ENCODE results near the gene GATD1.

GATD1 gene

GRCh38 chr11:721247-721740, 56.0 kb downstream of the GATD1 start:
- in situ Hi-C loops (cut with HindIII; ENCODE audit: low pct_ligation_motif_present, low sequenced_read_pairs), result no loop called here
- H3K4me3 ChIP-seq (ENCODE audit: low read depth, low read length), result no peak overlapping the region

GRCh38 chr11:720642-721246, 56.5 kb downstream of the GATD1 start:
- Histone ChIP-seq H3K4me3 (ENCODE audit: low read depth, low read length) (no peak overlapping the region), H3K27me3 (replicated peaks) (peaks cover 26% of the 10 kb centered on the region), H3K27ac (no peak overlapping the region), H3K36me3 (replicated peaks) (no peaks in the 10 kb centered on the region)
- TF ChIP-seq CTCF (IDR thresholded peaks at IDR 0.05; ENCODE audit: low read depth, low read length, missing control alignments), result no peak
- in situ Hi-C loops (cut with HindIII; ENCODE audit: low pct_ligation_motif_present, low sequenced_read_pairs), result no loop called here
- no peak for DNase-seq

More at GRCh38 chr11:721247-721740, 56.0 kb downstream of the GATD1 start:
- Histone ChIP-seq H3K27me3 (replicated peaks) (peaks cover 27% of the 10 kb centered on the region), H3K27ac (no peak overlapping the region), H3K36me3 (replicated peaks) (no peaks in the 10 kb centered on the region)
- DNase-seq, result no peak
- TF ChIP-seq CTCF (IDR thresholded peaks at IDR 0.05; ENCODE audit: low read depth, low read length, missing control alignments), result no peak

- Histone ChIP-seq H3K36me3 (replicated peaks) (no peaks in the 10 kb centered on the region), H3K27ac (no peak overlapping the region), H3K27me3 (replicated peaks) (peaks cover 21% of the 10 kb centered on the region), H3K4me3 (ENCODE audit: low read depth, low read length) (no peak overlapping the region)
- TF ChIP-seq CTCF (IDR thresholded peaks at IDR 0.05; ENCODE audit: low read depth, low read length, missing control alignments), result no peak
- in situ Hi-C loops (cut with HindIII; ENCODE audit: low pct_ligation_motif_present, low sequenced_read_pairs), result no loop called here
- DNase-seq, result no peak
Measured at GRCh38 chr11:720017-720641, 57.2 kb downstream of the GATD1 start.

- DNase-seq, result no peak
- Histone ChIP-seq H3K4me3 (ENCODE audit: low read depth, low read length) (no peak overlapping the region), H3K27ac (no peak overlapping the region), H3K36me3 (replicated peaks) (no peaks in the 10 kb centered on the region), H3K27me3 (replicated peaks) (peaks cover 21% of the 10 kb centered on the region)
- TF ChIP-seq CTCF (IDR thresholded peaks at IDR 0.05; ENCODE audit: low read depth, low read length, missing control alignments), result no peak
- in situ Hi-C loops (cut with HindIII; ENCODE audit: low pct_ligation_motif_present, low sequenced_read_pairs), result no loop called here
Measured at GRCh38 chr11:719214-720016, 57.9 kb downstream of the GATD1 start.

All from brain microvascular endothelial cell (primary cell).